Measurements from ENCODE around the gene PSMC2.

- no peak for TF ChIP-seq POLR2AphosphoS5 (IDR thresholded peaks at IDR 0.05; ENCODE audit: low read depth)
- TF ChIP-seq, protein P1, sequence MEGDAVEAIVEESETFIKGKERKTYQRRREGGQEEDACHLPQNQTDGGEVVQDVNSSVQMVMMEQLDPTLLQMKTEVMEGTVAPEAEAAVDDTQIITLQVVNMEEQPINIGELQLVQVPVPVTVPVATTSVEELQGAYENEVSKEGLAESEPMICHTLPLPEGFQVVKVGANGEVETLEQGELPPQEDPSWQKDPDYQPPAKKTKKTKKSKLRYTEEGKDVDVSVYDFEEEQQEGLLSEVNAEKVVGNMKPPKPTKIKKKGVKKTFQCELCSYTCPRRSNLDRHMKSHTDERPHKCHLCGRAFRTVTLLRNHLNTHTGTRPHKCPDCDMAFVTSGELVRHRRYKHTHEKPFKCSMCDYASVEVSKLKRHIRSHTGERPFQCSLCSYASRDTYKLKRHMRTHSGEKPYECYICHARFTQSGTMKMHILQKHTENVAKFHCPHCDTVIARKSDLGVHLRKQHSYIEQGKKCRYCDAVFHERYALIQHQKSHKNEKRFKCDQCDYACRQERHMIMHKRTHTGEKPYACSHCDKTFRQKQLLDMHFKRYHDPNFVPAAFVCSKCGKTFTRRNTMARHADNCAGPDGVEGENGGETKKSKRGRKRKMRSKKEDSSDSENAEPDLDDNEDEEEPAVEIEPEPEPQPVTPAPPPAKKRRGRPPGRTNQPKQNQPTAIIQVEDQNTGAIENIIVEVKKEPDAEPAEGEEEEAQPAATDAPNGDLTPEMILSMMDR (conservative IDR thresholded peaks at IDR 0.05; ENCODE audit: low read depth in 2 of 2): no peak
- no peak for TF ChIP-seq ETS1 (IDR thresholded peaks at IDR 0.05)
- no peak for TF ChIP-seq EZH2 (IDR thresholded peaks at IDR 0.05; ENCODE audit: low read depth, unreplicated experiment)
These were observed 26.6 kb downstream of the PSMC2 start for GRCh38 chr7:103373866-103374643.

Measured in GM23338 (cell line).